Measurements from ENCODE around the gene LIX1L. TPM values are rescaled to one million over a fixed set of nuclear protein-coding genes. Genes with fewer than 3 reads are reported as not detected.

The LIX1L gene
- total and polyA plus RNA-seq, 2 donors (not counting 3 experiments of a cell fraction or from before 2014, with no cell fraction given) = 54.9 to 56.4 TPM

DNA sequence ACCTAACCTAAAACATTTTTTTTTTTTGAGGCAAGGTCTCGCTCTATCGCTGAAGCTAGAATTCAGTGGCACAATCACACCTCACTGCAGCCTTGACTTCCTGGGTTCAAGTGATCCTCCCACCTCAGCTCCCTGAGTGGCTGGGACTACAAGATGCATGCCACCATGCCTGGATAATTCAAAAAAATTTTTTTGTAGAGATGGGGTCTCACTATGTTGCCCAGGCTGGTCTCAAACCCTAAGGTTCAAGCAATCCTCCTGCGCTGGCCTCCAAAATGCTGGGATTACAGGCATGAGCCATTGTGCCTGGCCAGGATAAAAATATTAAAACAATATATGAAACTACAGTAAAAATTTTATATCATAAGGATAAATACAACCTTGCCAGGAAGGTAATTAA is 4.9 kb downstream of the LIX1L start:
- Histone ChIP-seq H3K36me3 (ENCODE audit: control insufficient read depth in 2 of 2, extremely low read depth in 1 of 2, insufficient read depth in 2 of 2, low read length in 2 of 2) (no peaks in the 10 kb centered on the region), H4K20me1 (replicated peaks; ENCODE audit: control insufficient read depth, extremely low read depth, insufficient read depth, low read length) (no peaks in the 10 kb centered on the region), H3K9me1 (replicated peaks; ENCODE audit: control insufficient read depth, extremely low read depth, insufficient read depth, low read length) (no peaks in the 10 kb centered on the region), H3K27me3 (ENCODE audit: control insufficient read depth in 2 of 2, insufficient read depth in 2 of 2, low read length in 2 of 2) (no peaks in the 10 kb centered on the region), H2AFZ (ENCODE audit: low read depth, low read length) (no peak overlapping the region), H3K27ac (ENCODE audit: insufficient read depth, low read depth, low read length) (no peak overlapping the region), H3K9me3 (replicated peaks; ENCODE audit: control insufficient read depth, insufficient read depth, low read length) (no peaks in the 10 kb centered on the region), H3K4me1 (ENCODE audit: control insufficient read depth, extremely low read depth, insufficient read depth, low read length) (peaks cover 28% of the 10 kb centered on the region), H3K4me2 (ENCODE audit: insufficient read depth, low read length) (no peak overlapping the region), H3K79me2 (ENCODE audit: control insufficient read depth, insufficient read depth, low read length) (peaks cover 84% of the 10 kb centered on the region), H3K9ac (replicated peaks; ENCODE audit: extremely low read depth, insufficient read depth, low read length) (no peak overlapping the region), H3K4me3 (replicated peaks in 1 of 3; ENCODE audit: insufficient read depth in 1 of 3, low read depth in 1 of 3, low read length in 3 of 3) (no peak overlapping the region)
- ChIA-PET POLR2A (no interaction called here), CTCF (no interaction called here)
- dilution Hi-C loops (cut with MboI; ENCODE audit: extremely low pct_ligation_motif_present, low sequenced_read_pairs) = no loop called here
- BruUV-seq (replicated peaks) = no TSS peak
- DNase-seq (ENCODE audit: low read depth, low spot score) = no peak
- TF ChIP-seq, protein P1, sequence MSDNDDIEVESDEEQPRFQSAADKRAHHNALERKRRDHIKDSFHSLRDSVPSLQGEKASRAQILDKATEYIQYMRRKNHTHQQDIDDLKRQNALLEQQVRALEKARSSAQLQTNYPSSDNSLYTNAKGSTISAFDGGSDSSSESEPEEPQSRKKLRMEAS (IDR thresholded peaks at IDR 0.05; ENCODE audit: insufficient read depth, insufficient read length) = no peak
- TF ChIP-seq EZH2 (IDR thresholded peaks at IDR 0.05; ENCODE audit: borderline replicate concordance, low read depth, low read length, severe bottlenecking) (no peak), JUN (IDR thresholded peaks at IDR 0.05; ENCODE audit: borderline replicate concordance, insufficient read depth, insufficient read length, low read depth) (no peak), MYC (IDR thresholded peaks at IDR 0.05; ENCODE audit: low read depth, low read length) (no peak), GATA2 (IDR thresholded peaks at IDR 0.05; ENCODE audit: insufficient read depth, insufficient read length, low read depth, low read length) (no peak), POLR2AphosphoS5 (IDR thresholded peaks at IDR 0.05; ENCODE audit: insufficient read depth, low read depth, low read length) (no peak), POLR2A (IDR thresholded peaks at IDR 0.05; ENCODE audit: low read depth, low read length) (no peak), FOS (IDR thresholded peaks at IDR 0.05; ENCODE audit: borderline replicate concordance, insufficient read depth, low read length) (no peak)
- TF ChIP-seq, protein P2, sequence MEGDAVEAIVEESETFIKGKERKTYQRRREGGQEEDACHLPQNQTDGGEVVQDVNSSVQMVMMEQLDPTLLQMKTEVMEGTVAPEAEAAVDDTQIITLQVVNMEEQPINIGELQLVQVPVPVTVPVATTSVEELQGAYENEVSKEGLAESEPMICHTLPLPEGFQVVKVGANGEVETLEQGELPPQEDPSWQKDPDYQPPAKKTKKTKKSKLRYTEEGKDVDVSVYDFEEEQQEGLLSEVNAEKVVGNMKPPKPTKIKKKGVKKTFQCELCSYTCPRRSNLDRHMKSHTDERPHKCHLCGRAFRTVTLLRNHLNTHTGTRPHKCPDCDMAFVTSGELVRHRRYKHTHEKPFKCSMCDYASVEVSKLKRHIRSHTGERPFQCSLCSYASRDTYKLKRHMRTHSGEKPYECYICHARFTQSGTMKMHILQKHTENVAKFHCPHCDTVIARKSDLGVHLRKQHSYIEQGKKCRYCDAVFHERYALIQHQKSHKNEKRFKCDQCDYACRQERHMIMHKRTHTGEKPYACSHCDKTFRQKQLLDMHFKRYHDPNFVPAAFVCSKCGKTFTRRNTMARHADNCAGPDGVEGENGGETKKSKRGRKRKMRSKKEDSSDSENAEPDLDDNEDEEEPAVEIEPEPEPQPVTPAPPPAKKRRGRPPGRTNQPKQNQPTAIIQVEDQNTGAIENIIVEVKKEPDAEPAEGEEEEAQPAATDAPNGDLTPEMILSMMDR (IDR thresholded peaks at IDR 0.05; ENCODE audit: extremely low read depth in 1 of 2, insufficient read depth in 1 of 2, low read depth in 1 of 2, low read length in 2 of 2) = no peak
- FAIRE-seq = no peak
- intact Hi-C loops (cut with micrococcal nuclease) = no loop called here
